B cell (primary cell): ENCODE results near the gene HIPK2. TPM values are rescaled to one million over a fixed set of nuclear protein-coding genes. Genes with fewer than 3 reads are reported as not detected.

ENCODE experiments used
- ATAC-seq: fragments of 200-7000 bp; cut with Tn5 transposase; one replicate; pipeline ENCODE4 v1.10.0; 2021; ENCODE audit warnings: low read depth, mild to moderate bottlenecking, moderate number of reproducible peaks, moderate library complexity
- CTCF ChIA-PET: fragments of 350-600 bp; sonication (Branson Sonifier 250); formaldehyde crosslinking; loops from one replicate; lab custom pipeline; 2021; ENCODE audit warnings: antibody characterized with exemption, inconsistent platforms; lab: Charles Lee
- POLR2A ChIA-PET: fragments of 350-600 bp; sonication (Branson Sonifier 250); formaldehyde crosslinking; loops from one replicate; lab custom pipeline; 2021; ENCODE audit warnings: antibody characterized with exemption; lab: Charles Lee
- DNase-seq: peaks from one replicate; pipeline ENCODE4 v3.0.0; 2013
- H2AFZ ChIP-seq: 2 replicates; pipeline ENCODE4 v1.6.1; 2012; ENCODE audit warnings: mild to moderate bottlenecking, low read depth, low read length; ENCODE audit not compliant: insufficient read depth, poor library complexity, severe bottlenecking
- H3K27ac ChIP-seq, 2 donors: 1 replicate in 1 of 2; 2 replicates in 1 of 2; pipeline ENCODE4 v1.5.1; 2012 to 2013; ENCODE audit warnings: low read length in 2 of 2, mild to moderate bottlenecking in 2 of 2, moderate library complexity in 1 of 2
- H3K27me3 ChIP-seq, 4 experiments: fragments of 200-600 bp in 1 of 4; sonication (generic) in 1 of 4; replicated peaks in 1 of 4; 1 replicate in 2 of 4; 2 replicates in 2 of 4; pipeline versions ENCODE4 v1.6.1 to v1.7.0; 2013 to 2016; ENCODE audit warnings: low read length in 3 of 4, mild to moderate bottlenecking in 2 of 4, mixed read lengths in 1 of 4, moderate library complexity in 1 of 4; ENCODE audit not compliant: insufficient read depth in 4 of 4, control insufficient read depth in 3 of 4; ENCODE audit errors: control extremely low read depth in 1 of 4
- H3K36me3 ChIP-seq, 2 experiments: replicated peaks in 1 of 2; 1 replicate in 1 of 2; 2 replicates in 1 of 2; pipeline versions ENCODE4 v1.6.1 to v1.7.1; 2013; ENCODE audit warnings: low read length in 1 of 2; ENCODE audit not compliant: insufficient read depth in 2 of 2, control insufficient read depth in 1 of 2; ENCODE audit errors: control extremely low read depth in 1 of 2, extremely low read depth in 1 of 2
- H3K4me1 ChIP-seq, 2 donors: fragments of 200-600 bp in 1 of 2; sonication (generic) in 1 of 2; 1 replicate in 1 of 2; 2 replicates in 1 of 2; pipeline versions ENCODE4 v1.5.1 to v1.6.1; 2013 to 2017; ENCODE audit warnings: low read length in 2 of 2; ENCODE audit not compliant: control insufficient read depth in 2 of 2, insufficient read depth in 2 of 2
- H3K4me2 ChIP-seq: replicated peaks from 2 replicates; pipeline ENCODE3; 2012; ENCODE audit warnings: mild to moderate bottlenecking, low read depth, low read length; ENCODE audit not compliant: poor library complexity, severe bottlenecking
- H3K4me3 ChIP-seq, 5 experiments: fragments of 200-600 bp in 1 of 5; sonication (generic) in 1 of 5; 1 replicate in 3 of 5; 2 replicates in 2 of 5; pipeline versions ENCODE4 v1.5.1 to v1.7.0; 2011 to 2016; ENCODE audit warnings: low read length in 4 of 5, mild to moderate bottlenecking in 4 of 5, low read depth in 2 of 5, control low read depth in 1 of 5, moderate library complexity in 1 of 5; ENCODE audit not compliant: insufficient read depth in 1 of 5; ENCODE audit errors: control extremely low read depth in 1 of 5, extremely low read depth in 1 of 5
- H3K79me2 ChIP-seq: fragments of 200-600 bp; sonication (generic); one replicate; pipeline ENCODE4 v1.6.0; 2016; ENCODE audit warnings: low read length; ENCODE audit not compliant: control insufficient read depth, insufficient read depth
- H3K9ac ChIP-seq: fragments of 200-600 bp; sonication (generic); 2 replicates; pipeline ENCODE4 v1.6.1; 2017; ENCODE audit warnings: mild to moderate bottlenecking, low read length, moderate library complexity
- H3K9me3 ChIP-seq, 3 donors: one replicate each; pipeline versions ENCODE4 v1.6.1 to v1.7.1; 2013; ENCODE audit warnings: low read length in 2 of 3; ENCODE audit not compliant: control insufficient read depth in 2 of 3, insufficient read depth in 1 of 3; ENCODE audit errors: control extremely low read depth in 1 of 3
- H4K20me1 ChIP-seq: 2 replicates; pipeline ENCODE4 v1.6.0; 2012; ENCODE audit warnings: mild to moderate bottlenecking, low read length; ENCODE audit not compliant: insufficient read depth, control insufficient read depth, poor library complexity, severe bottlenecking
- H3K27ac Mint-ChIP-seq: one replicate; pipeline ENCODE4 v1.8.0; 2021; ENCODE audit warnings: mixed read lengths
- H3K27me3 Mint-ChIP-seq: one replicate; pipeline ENCODE4 v1.8.0; 2021; ENCODE audit warnings: mixed read lengths
- H3K4me1 Mint-ChIP-seq: one replicate; pipeline ENCODE4 v1.8.0; 2021; ENCODE audit warnings: mixed read lengths
- H3K4me3 Mint-ChIP-seq: one replicate; pipeline ENCODE4 v1.8.0; 2021; ENCODE audit warnings: mixed read lengths
- H3K9me3 Mint-ChIP-seq: one replicate; pipeline ENCODE4 v1.8.0; 2022; ENCODE audit warnings: mixed read lengths; ENCODE audit not compliant: insufficient read depth
- EZH2 ChIP-seq: IDR thresholded peaks from 2 replicates; pipeline ENCODE4 v1.6.1; 2012; ENCODE audit warnings: borderline replicate concordance, low read depth, mild to moderate bottlenecking, moderate library complexity, low read length; ENCODE audit not compliant: insufficient read depth, poor library complexity, severe bottlenecking
- WGBS: methylation state at CpG from one replicate; pipeline ENCODE4 v1.1.5; 2013; ENCODE audit warnings: missing lambda C conversion rate; ENCODE audit not compliant: insufficient coverage; 5-methylcytosine and 5-hydroxymethylcytosine counted together
- intact Hi-C: fragments of 100-400 bp; cut with micrococcal nuclease; formaldehyde crosslinking; loops from one replicate; pipeline ENCODE4 v1.10.0; 2022
- polyA plus RNA-seq: library from polyadenylated mRNA; depleted of rRNA; stranded (reverse); fragments of >200 nt; gene quantifications from 2 replicates; pipeline ENCODE4 v1.2.3, GENCODE V29; 2012
- total RNA-seq, 2 donors: library from RNA; stranded (reverse); fragments of 120-200 nt in 1 of 2; gene quantifications; 1 replicate in 1 of 2; 2 replicates in 1 of 2; pipeline versions ENCODE4 v1.2.3 to v1.2.4, GENCODE V29; 2013 to 2022
- TF ChIP-seq, protein P1 (sequence below): fragments of 200-600 bp; IDR thresholded peaks from one replicate; pipeline ENCODE4 v1.8.0; 2022; ENCODE audit warnings: antibody characterized with exemption, mild to moderate bottlenecking

Gene HIPK2
- total and polyA plus RNA-seq, 2 donors (not counting 1 experiment from before 2014, with no cell fraction given) = 6.8 to 58.2 TPM

DNA sequence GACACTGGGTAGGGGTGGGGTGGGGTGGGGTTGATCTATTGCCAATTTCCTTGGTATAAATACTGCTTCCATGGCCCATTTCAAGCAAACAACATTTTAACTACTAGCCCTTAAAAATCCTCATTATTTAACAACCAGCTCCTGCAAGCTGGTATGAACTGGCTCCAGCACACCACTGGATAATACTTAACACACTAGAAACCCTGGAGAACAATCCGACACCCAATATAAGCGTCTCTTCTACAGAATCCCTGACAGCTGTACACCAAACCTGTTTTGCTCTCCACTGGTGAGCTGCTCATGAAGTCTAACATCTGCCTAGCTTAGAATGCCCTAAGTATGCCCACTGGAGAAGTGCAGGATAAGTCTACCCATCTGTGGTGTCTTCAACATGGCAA is 116.8 kb downstream of the HIPK2 start:
- WGBS = 92% methylated on average over 2 of the region's 2 CpGs
- DNase-seq = no peak
- H3K4me2 ChIP-seq = no peak overlapping the region
- no peak for ATAC-seq
- no peak overlapping the region for H3K27ac ChIP-seq
- Mint-ChIP-seq H3K4me3 (no peak overlapping the region), H3K27ac (no peak overlapping the region), H3K4me1 (peaks cover 2% of the 10 kb centered on the region), H3K27me3 (no peaks in the 10 kb centered on the region), H3K9me3 (no peaks in the 10 kb centered on the region)
- ChIA-PET POLR2A (no interaction called here), CTCF (interaction anchor here (4.0 kb wide), 1 partner anchor 15 kb away, joined by 20 read pairs; no protein-coding TSS in a partner anchor)
- no peak overlapping the region for H2AFZ ChIP-seq
- H3K9ac ChIP-seq = no peak overlapping the region
- no peaks in the 10 kb centered on the region for H3K4me1 ChIP-seq
- intact Hi-C loops = no loop called here
- H4K20me1 ChIP-seq = no peaks in the 10 kb centered on the region
- TF ChIP-seq EZH2 = no peak
- TF ChIP-seq, protein P1, sequence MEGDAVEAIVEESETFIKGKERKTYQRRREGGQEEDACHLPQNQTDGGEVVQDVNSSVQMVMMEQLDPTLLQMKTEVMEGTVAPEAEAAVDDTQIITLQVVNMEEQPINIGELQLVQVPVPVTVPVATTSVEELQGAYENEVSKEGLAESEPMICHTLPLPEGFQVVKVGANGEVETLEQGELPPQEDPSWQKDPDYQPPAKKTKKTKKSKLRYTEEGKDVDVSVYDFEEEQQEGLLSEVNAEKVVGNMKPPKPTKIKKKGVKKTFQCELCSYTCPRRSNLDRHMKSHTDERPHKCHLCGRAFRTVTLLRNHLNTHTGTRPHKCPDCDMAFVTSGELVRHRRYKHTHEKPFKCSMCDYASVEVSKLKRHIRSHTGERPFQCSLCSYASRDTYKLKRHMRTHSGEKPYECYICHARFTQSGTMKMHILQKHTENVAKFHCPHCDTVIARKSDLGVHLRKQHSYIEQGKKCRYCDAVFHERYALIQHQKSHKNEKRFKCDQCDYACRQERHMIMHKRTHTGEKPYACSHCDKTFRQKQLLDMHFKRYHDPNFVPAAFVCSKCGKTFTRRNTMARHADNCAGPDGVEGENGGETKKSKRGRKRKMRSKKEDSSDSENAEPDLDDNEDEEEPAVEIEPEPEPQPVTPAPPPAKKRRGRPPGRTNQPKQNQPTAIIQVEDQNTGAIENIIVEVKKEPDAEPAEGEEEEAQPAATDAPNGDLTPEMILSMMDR = no peak
- H3K9me3 ChIP-seq = no peaks in the 10 kb centered on the region
- H3K79me2 ChIP-seq = peaks cover 13% of the 10 kb centered on the region
- H3K4me3 ChIP-seq = no peak overlapping the region
- H3K36me3 ChIP-seq = no peaks in the 10 kb centered on the region
- no peaks in the 10 kb centered on the region for H3K27me3 ChIP-seq

DNA sequence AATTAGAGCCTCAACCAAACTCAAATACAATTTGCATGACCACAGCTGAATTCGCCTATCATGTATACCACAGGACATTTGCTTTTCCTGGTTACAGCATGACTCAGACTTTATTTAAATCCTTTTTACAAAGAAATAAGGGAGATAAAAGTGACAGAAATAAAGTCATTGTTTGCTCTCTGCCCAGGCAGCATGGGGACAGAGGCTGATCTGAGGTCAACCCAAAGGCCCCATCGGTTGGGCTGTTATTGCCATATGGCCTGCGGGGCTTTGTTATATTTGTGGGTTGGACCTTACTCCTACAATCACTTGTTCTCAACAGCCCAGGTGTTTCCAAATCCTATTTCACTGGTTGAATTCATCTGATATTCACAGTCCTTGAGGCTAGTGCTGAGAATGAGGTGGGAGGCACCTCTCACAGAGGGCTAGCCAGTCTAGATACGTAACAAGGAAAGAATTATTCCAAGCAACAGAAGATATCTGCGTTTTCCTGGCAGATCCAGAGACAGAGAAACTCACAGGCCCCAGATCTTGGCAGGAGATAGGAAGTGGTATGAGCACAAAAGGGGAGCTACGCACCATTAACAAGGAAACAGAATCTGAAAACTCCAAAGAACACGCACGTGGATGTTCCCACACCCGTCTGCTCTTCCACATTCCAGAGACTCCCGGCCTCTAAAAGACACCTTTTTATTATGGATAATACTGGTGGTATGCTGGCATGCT is 117.3 kb downstream of the HIPK2 start:
- no peaks in the 10 kb centered on the region for H3K27me3 ChIP-seq
- Mint-ChIP-seq H3K9me3 (no peaks in the 10 kb centered on the region), H3K27ac (no peak overlapping the region), H3K27me3 (no peaks in the 10 kb centered on the region), H3K4me3 (no peak overlapping the region), H3K4me1 (peaks cover 5% of the 10 kb centered on the region)
- H3K4me2 ChIP-seq = no peak overlapping the region
- H3K9ac ChIP-seq = no peak overlapping the region
- H3K9me3 ChIP-seq = no peaks in the 10 kb centered on the region
- H2AFZ ChIP-seq = no peak overlapping the region
- DNase-seq (no peak), ATAC-seq (no peak)
- no peak overlapping the region for H3K27ac ChIP-seq
- no peaks in the 10 kb centered on the region for H3K36me3 ChIP-seq
- ChIA-PET CTCF (interaction anchor here (1.1 to 4.0 kb wide), 2 partner anchors 13 to 14 kb away, joined by 3 to 20 read pairs; no protein-coding TSS in a partner anchor), POLR2A (no interaction called here)
- peaks cover 0 to under 1% of the 10 kb centered on the region in 2 donors for H3K4me1 ChIP-seq
- intact Hi-C loops = no loop called here
- H4K20me1 ChIP-seq = no peaks in the 10 kb centered on the region
- WGBS = 100% methylated on average over 2 of the region's 10 CpGs
- H3K4me3 ChIP-seq = no peak overlapping the region
- H3K79me2 ChIP-seq = peaks cover 9% of the 10 kb centered on the region
- TF ChIP-seq EZH2 = no peak
- TF ChIP-seq, protein P1 = no peak
